GM12892 (cell line): ENCODE results near the gene CEMIP2.

Source experiments
- DNase-seq: peaks from one replicate; pipeline ENCODE4 v3.0.0; 2011; ENCODE audit not compliant: insufficient read length
- FAIRE-seq: peaks from 2 replicates; lab custom pipeline; 2011; peaks lifted over from hg19 to GRCh38; lab: Jason Lieb, UNC
- POLR2A ChIP-seq: IDR thresholded peaks from 2 replicates; pipeline ENCODE4 v1.6.1; 2011; ENCODE audit warnings: low read depth, low read length, control low read depth
- POLR2AphosphoS5 ChIP-seq: IDR thresholded peaks from 2 replicates; pipeline ENCODE4 v1.6.1; 2011; ENCODE audit warnings: low read depth, low read length, control low read depth
- TAF1 ChIP-seq: IDR thresholded peaks from 2 replicates; pipeline ENCODE4 v1.6.1; 2011; ENCODE audit warnings: low read depth, mild to moderate bottlenecking, control low read depth, low read length, borderline replicate concordance

The CEMIP2 gene

DNA sequence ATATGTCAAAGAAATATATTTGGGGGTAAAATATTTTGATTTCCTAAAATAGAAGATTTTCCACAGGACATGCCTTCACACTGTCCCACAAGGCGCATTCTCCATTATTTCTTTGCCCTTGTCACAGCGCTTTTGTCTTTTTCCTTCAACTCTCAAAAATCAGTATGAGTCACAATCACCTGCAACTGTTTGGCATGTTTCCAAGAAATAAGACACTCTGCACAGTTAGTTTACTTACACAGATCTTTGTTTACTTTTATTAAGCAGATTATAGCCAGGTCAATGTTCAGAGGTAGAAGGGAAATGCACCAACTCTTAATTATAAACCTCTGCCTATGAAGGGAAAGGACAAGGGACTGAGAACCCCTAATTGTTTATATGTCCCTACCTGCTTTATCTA is 9.5 kb downstream of the CEMIP2 start:
- FAIRE-seq (no peak), DNase-seq (no peak)
- TF ChIP-seq POLR2AphosphoS5 (no peak), POLR2A (no peak), TAF1 (no peak)

DNA sequence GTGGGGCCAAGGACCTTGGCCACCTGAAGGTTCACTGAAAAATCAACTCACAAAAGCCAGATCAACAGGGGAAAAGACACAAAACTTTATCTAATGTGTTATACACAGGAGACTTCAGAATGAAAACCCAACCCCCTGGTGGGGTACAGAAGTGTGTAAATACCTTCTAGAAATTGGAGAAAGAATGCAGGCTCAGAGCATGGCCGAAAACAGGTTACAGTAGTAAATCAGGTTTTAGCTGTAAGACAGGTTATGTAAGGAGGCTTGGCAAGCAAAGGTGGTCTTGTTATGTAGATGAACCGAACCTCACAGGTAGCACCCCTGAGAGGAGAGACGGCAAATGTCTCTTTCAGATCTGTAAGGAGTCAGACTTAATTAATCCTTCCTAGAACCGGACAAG is 10.0 kb downstream of the CEMIP2 start:
- FAIRE-seq = no peak
- no peak for TF ChIP-seq TAF1
- TF ChIP-seq POLR2AphosphoS5 = no peak
- no peak for TF ChIP-seq POLR2A
- DNase-seq = no peak

DNA sequence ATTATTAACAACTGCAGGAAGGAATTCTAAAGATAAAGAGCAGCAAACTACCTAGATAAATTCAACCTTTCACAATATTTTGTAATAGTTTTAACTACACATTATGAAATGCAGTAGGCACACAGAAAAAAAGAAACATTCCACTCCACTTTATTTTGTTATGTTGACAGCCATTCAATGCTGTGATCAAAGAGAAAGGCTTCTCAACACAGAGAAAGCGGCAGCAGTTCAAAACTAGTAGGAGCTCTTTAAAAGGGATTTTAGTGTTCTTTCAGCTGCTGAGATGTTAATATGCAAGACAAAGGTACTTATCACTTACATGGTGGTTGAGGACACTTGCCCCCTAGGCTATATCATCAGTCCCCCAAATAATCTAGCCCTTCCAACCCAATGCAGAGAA is 11.6 kb downstream of the CEMIP2 start:
- no peak for DNase-seq
- TF ChIP-seq TAF1 (no peak), POLR2A (no peak), POLR2AphosphoS5 (no peak)
- FAIRE-seq = no peak

DNA sequence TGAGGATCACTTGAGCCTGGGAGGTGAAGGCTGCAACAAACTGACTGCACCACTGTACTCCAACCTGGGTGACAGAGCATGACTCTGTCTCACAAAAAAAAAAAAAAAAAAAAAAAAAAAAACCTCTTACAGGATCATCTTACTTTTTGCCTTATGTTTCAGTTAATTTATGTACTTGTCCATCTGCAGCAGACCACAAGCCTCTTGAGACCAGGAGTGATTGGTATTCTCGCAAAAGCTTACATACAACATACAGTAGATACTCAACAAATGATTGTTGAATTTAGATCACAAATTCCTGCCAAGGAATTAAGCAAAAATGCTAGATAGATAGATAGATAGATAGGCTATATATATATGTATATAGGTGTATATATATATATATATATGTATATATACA is 12.4 kb downstream of the CEMIP2 start:
- no peak for TF ChIP-seq POLR2A
- no peak for TF ChIP-seq POLR2AphosphoS5
- TF ChIP-seq TAF1 = no peak
- no peak for DNase-seq
- no peak for FAIRE-seq

DNA sequence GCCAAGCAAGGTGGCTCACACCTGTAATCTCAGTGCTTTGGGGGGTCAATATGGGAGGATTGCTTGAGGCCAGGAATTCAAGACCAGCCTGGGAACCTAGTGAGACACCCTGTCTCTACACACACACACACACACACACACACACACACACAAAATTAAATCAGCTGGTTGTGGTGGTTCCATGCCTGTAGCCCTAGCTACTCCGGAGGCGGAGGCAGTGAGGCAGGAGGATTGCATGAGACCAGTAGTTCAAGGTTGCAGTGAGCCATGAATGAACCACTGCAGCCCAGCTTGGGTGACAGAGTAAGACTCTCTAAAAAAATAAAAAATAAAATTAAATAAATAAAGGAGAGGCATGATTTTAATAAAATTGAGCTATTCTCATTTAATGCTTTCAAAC is 13.1 kb downstream of the CEMIP2 start:
- no peak for DNase-seq
- no peak for FAIRE-seq
- TF ChIP-seq POLR2A (no peak), POLR2AphosphoS5 (no peak), TAF1 (no peak)

DNA sequence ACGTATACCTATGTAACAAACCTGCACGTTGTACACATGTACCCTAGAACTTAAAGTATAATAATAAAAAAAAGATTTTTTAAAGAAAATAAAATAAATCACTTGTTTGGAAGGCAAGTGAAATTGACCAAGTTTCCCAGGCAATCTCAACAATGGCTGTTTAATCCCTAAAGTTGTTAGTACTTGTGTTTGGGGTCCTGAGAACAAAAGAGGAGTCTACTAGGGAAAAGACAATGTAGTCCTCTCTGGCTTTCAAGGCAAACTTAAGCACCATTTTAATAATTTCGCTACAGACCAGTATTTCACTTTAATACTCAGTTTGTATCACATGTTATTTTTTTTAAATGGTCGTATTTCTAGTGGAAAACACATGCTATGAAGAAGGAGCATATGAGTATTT is 14.2 kb downstream of the CEMIP2 start:
- TF ChIP-seq POLR2AphosphoS5 (no peak), TAF1 (no peak), POLR2A (no peak)
- no peak for FAIRE-seq
- no peak for DNase-seq

DNA sequence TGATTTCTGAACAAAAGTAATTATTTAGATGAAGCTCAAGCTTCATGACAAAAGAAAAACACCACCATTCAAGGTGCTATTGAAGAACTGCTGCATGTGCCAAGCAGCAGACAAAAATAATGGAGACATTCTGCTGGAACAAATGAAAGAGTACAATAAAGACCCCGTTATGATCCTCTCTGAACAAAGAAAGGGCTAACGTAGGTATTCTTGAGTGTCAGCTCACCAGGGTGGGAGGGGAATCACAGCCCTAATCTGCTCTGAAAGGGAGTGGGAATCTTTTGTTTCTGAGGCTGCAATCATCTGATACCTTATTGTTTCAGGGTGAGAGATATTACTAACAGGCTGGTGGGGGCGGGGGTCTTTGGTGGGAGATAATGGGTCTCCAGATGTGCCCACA is 15.4 kb downstream of the CEMIP2 start:
- DNase-seq = no peak
- TF ChIP-seq POLR2AphosphoS5 (no peak), TAF1 (no peak), POLR2A (no peak)
- no peak for FAIRE-seq

DNA sequence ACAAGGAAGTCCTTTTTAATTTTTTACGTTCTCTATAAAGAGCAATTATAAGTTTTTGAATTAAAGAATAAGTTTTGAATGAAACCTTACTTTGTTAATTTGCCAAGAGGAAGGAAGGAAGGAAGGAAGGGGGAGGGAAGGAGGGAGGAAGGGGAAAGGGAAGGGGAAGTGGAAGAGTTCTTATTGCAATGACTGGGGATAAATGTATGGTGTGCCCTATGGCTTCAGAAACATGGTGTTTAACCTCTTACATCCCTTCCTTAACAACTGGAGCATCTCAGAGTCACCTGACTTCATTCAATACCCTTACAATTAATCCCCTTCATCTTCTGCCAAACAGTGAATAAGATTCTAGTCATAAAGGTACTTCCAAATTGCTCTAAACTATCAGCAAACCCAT is 16.0 kb downstream of the CEMIP2 start:
- no peak for TF ChIP-seq TAF1
- TF ChIP-seq POLR2A = no peak
- no peak for TF ChIP-seq POLR2AphosphoS5
- DNase-seq (no peak), FAIRE-seq (no peak)

DNA sequence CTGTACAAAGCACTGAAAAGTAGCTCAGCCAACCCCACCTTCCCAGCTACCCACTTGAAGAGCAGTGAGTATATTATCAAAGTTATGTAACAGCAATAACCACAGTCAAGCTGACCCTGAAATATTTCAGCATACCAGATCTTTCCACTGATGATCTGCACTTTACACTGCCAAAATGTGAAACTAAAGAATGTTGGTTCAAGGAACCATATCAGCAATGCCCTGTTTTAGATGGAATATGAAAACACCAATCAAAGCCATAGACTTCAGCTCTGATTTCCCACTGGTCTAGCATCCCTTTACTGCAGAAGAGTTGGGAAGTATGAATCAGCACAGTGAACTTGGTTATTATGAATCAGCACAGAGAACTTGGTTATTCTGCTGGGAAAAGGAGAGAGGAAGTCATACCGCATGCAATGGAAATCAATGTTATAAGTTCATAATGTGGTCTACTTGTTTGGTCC is 20.0 kb downstream of the CEMIP2 start:
- TF ChIP-seq POLR2A (no peak), POLR2AphosphoS5 (no peak), TAF1 (no peak)
- FAIRE-seq (no peak), DNase-seq (no peak)

DNA sequence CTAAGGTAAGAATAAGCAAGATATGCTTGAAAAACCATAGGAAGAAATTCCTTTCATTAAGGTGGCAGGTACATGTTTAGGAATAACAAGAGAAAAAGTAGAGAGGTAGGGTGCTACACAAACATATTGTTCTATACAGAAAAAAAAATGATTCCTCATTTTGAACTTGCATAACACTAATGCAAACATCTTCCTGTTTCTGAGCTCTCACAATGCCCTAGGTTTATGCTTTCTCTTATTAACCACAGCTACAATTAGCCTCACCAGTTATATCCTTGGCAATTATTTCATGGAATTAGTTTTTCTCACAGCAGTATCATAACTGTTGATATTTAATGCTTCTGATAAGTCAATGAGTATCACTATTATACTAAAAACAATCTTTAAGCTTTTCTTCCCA is 20.7 kb downstream of the CEMIP2 start:
- TF ChIP-seq POLR2AphosphoS5 (no peak), TAF1 (no peak), POLR2A (no peak)
- DNase-seq (no peak), FAIRE-seq (no peak)

DNA sequence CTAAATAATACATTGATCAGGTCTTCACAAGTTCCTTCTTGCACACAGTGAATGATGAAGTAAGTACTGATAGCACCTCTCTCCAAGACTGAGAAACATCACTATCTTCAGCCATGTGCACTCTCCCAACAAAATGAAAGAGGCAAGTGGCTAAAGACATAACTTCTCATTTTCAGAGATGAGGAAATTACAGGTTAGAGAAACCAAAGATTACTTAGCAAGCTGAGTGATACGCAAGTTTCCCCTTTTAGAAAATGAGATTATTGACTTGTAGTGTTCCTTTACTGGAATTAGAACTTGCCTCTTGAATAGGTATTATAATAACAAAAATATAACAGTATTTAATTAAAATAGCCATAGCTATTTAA is 21.6 kb downstream of the CEMIP2 start:
- FAIRE-seq (no peak), DNase-seq (no peak)
- TF ChIP-seq POLR2A = no peak
- TF ChIP-seq TAF1 = no peak
- TF ChIP-seq POLR2AphosphoS5 = no peak

DNA sequence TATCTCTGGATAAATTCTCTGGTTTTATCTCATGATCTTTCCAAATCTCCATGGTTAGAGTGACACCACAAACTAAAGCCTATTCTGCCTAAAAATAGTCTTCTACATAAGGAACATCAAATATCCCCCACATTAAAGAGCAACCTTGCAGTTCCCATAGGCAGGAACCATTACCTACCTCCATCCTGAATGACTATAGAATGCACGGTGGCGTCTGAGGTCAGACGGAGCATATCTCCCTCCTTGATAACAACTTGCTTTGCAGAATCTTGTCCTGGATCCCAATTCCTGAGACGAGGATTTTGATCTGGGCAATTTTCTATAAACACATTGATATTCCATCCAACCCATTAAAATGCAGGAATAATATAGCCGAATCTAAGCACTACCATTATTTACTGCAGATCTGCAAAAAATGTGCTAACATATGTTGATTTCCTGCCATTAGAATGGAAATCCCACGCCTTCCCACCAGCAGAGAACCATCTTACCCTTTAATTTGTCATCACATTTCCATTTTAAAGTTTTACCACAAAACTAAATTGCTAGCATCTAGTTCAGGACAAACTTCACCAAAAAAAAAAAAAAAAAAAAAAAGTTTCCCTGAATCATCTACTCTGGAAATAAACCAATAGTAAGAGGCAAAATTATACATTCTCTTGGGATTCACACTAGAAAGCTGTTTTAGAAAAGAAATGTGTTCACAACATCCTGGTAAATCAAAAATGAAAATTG is 22.1 kb downstream of the CEMIP2 start:
- TF ChIP-seq TAF1 = no peak
- DNase-seq (no peak), FAIRE-seq (no peak)

DNA sequence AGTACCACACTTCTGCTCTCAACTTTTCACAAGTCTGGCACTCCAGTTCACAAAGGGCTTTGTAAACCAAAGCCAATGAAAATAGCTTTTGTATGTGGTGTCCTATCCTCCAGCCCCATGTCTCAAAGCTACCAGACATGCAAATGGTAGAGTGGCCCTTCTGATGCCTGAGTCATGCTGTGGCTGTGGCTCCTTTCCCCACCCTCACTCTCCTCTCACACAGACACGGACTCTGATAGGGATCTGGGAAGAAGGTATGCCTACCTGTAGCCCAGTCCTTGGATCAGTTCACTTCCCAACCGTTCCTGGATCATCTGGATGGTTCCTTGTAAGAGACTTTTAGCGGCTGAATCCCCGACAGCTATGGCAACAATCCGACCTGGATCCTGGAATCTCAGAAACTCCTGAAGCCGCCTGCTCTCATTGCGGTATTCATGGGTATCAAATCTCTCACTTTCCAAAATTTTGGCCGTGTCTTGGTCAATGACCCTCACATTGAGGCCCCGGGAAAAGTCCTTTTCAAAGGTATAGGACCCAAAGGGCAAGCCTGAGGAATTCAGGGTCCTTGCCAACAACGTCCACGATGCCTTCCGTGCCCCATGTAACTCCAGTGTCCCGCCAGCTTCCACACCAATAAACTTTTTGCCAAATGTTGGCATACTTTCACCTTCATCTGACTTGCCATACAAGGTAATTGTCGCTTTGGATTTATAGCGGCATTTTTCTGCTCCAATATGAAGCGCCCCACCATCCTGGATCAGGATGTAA is 23.4 kb downstream of the CEMIP2 start:
- FAIRE-seq (no peak), DNase-seq (no peak)
- TF ChIP-seq TAF1 (no peak), POLR2AphosphoS5 (no peak), POLR2A (no peak)

DNA sequence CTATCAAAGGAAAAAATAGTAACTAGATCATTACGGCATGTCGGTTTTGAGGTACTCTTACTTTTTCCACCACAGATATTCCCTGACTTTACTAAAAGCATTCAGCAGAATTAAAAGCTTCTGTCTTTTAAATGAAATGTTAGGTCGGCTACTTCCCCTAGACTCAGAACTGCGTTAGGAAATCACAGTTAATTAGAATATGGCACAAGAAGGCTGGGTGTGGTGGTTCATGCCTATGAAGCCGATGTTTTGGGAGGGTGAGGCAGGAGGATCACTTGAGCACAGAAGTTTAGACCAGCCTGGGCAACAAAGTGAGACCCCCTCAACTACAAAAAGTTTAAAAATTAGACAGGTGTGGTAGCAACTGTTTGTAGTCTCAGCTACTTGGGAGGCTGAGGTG is 24.4 kb downstream of the CEMIP2 start:
- no peak for DNase-seq
- TF ChIP-seq POLR2A = no peak
- TF ChIP-seq POLR2AphosphoS5 = no peak
- no peak for TF ChIP-seq TAF1
- FAIRE-seq = no peak
